K562 (cell line): ENCODE measurements around the gene NUP205. TPM values are rescaled to one million over a fixed set of nuclear protein-coding genes. Genes with fewer than 3 reads are reported as not detected.

Experiments
- BCL6 ChIP-seq: fragments of 250-450 bp; sonication (Bioruptor Pico); IDR thresholded peaks from 2 replicates; pipeline ENCODE4 v1.4.0; 2020
- CC2D1A ChIP-seq: fragments of 450-650 bp; IDR thresholded peaks from 2 replicates; pipeline ENCODE4 v1.6.1; 2017; ENCODE audit warnings: mild to moderate bottlenecking
- CHD1 ChIP-seq: fragments of 200-600 bp; sonication (generic); IDR thresholded peaks from one replicate; pipeline ENCODE4 v1.6.1; 2012; ENCODE audit warnings: mild to moderate bottlenecking, moderate library complexity, low read length, inconsistent platforms
- ESRRB ChIP-seq: fragments of 250-450 bp; sonication (Bioruptor Pico); IDR thresholded peaks from 2 replicates; pipeline ENCODE4 v1.5.0; 2020; ENCODE audit warnings: mild to moderate bottlenecking, moderate library complexity, borderline replicate concordance
- FOSL1 ChIP-seq: fragments of 200-800 bp; sonication (Bioruptor generic); conservative IDR thresholded peaks from 2 replicates; pipeline ENCODE4 v1.6.1; 2016; ENCODE audit warnings: missing genetic modification characterization, missing compliant biosample characterization
- FOXA1 ChIP-seq: fragments of 450-650 bp; IDR thresholded peaks from 2 replicates; pipeline ENCODE4 v1.6.1; 2016; ENCODE audit warnings: mild to moderate bottlenecking, borderline replicate concordance
- GTF2A2 ChIP-seq: IDR thresholded peaks from 2 replicates; pipeline ENCODE4 v1.6.1; 2016; ENCODE audit warnings: mild to moderate bottlenecking, missing genetic modification characterization, missing compliant biosample characterization
- LARP7 ChIP-seq: fragments of 450-650 bp; IDR thresholded peaks from 2 replicates; pipeline ENCODE4 v1.6.1; 2016
- MYBL2 ChIP-seq, 2 experiments: fragments of 450-650 bp in 1 of 2; sonication (generic) in 1 of 2; formaldehyde crosslinking in 1 of 2; IDR thresholded peaks; 2 replicates each; pipeline versions ENCODE4 v1.6.1 to v1.8.1; 2017 to 2022; ENCODE audit warnings: borderline replicate concordance in 1 of 2, inconsistent platforms in 1 of 2, low read depth in 1 of 2, mild to moderate bottlenecking in 1 of 2, missing genetic modification reagents in 1 of 2, moderate library complexity in 1 of 2
- POLR3G ChIP-seq: IDR thresholded peaks from 2 replicates; pipeline ENCODE4 v1.6.1; 2011; ENCODE audit not compliant: insufficient read length, insufficient replicate concordance; ENCODE audit errors: extremely low read depth
- PRMT5 ChIP-seq: sonication (generic); formaldehyde crosslinking; IDR thresholded peaks from 2 replicates; pipeline ENCODE4 v1.5.0; 2020; ENCODE audit warnings: missing genetic modification reagents
- RCOR1 ChIP-seq, 2 experiments: IDR thresholded peaks; 2 replicates each; pipeline ENCODE4 v1.6.1; 2012; ENCODE audit warnings: low read depth in 2 of 2, low read length in 2 of 2, borderline replicate concordance in 1 of 2, improper control_type of control experiment in 1 of 2
- SIRT6 ChIP-seq: IDR thresholded peaks from one replicate; pipeline ENCODE4 v1.6.1; 2012; ENCODE audit warnings: low read depth, mild to moderate bottlenecking, control low read depth, inconsistent platforms, low read length, moderate library complexity
- SMAD1 ChIP-seq: fragments of 150-350 bp; IDR thresholded peaks from 2 replicates; pipeline ENCODE4 v1.6.1; 2014; ENCODE audit warnings: low read length, low read depth; ENCODE audit not compliant: partially characterized antibody
- SREBF2 ChIP-seq: sonication (generic); formaldehyde crosslinking; IDR thresholded peaks from 2 replicates; pipeline ENCODE4 v1.4.0; 2020; ENCODE audit warnings: mild to moderate bottlenecking, missing genetic modification reagents
- TEAD4 ChIP-seq, 2 experiments: sonication (generic) in 1 of 2; formaldehyde crosslinking in 1 of 2; IDR thresholded peaks; 2 replicates each; pipeline versions ENCODE4 v1.6.1 to v1.8.0; 2012 to 2022; ENCODE audit warnings: borderline replicate concordance in 1 of 2, inconsistent platforms in 1 of 2, low read length in 1 of 2, mild to moderate bottlenecking in 1 of 2, missing genetic modification reagents in 1 of 2
- polyA plus RNA-seq, 8 experiments: library from polyadenylated mRNA; depleted of rRNA in 4 of 8; stranded (reverse) in 5 of 8; unstranded in 3 of 8; fragments of >200 nt; fragmentation: Nextera tagmentation in 2 of 8; fragmentation: Illumina TruSeq in 1 of 8; extraction: Ambion mirVana in 2 of 8; extraction: Trizol in 1 of 8; gene quantifications; 2 replicates each; pipeline versions ENCODE4 v1.2.1 to v1.2.3, GENCODE V29; 2011 to 2014; ENCODE audit warnings: inconsistent platforms in 1 of 8, missing spikeins in 1 of 8
- total RNA-seq, 7 experiments: library from RNA; depleted of rRNA in 6 of 7; stranded (reverse); fragments of >200 nt in 6 of 7; fragmentation: Illumina TruSeq in 2 of 7; extraction: Trizol in 2 of 7; gene quantifications; 2 replicates each; pipeline versions ENCODE4 v1.2.1 to v1.2.3, GENCODE V29; 2011 to 2021; ENCODE audit warnings: low replicate concordance in 1 of 7
- TF ChIP-seq, protein P1 (sequence below), 2 experiments: fragments of 450-650 bp; formaldehyde crosslinking in 1 of 2; IDR thresholded peaks; 2 replicates each; pipeline versions ENCODE4 v1.4.0 to v1.6.1; 2014 to 2020; ENCODE audit warnings: mild to moderate bottlenecking in 2 of 2, borderline replicate concordance in 1 of 2, low read depth in 1 of 2
- TF ChIP-seq, protein P2 (sequence below): fragments of 250-450 bp; sonication (Bioruptor Pico); IDR thresholded peaks from 2 replicates; pipeline ENCODE4 v1.8.0; 2022; ENCODE audit warnings: inconsistent platforms

NUP205 gene
- total and polyA plus RNA-seq, 9 of the 15 experiments (the other 6 are each of a cell fraction or from before 2014, with no cell fraction given): 101 to 282 (median 193) TPM

DNA sequence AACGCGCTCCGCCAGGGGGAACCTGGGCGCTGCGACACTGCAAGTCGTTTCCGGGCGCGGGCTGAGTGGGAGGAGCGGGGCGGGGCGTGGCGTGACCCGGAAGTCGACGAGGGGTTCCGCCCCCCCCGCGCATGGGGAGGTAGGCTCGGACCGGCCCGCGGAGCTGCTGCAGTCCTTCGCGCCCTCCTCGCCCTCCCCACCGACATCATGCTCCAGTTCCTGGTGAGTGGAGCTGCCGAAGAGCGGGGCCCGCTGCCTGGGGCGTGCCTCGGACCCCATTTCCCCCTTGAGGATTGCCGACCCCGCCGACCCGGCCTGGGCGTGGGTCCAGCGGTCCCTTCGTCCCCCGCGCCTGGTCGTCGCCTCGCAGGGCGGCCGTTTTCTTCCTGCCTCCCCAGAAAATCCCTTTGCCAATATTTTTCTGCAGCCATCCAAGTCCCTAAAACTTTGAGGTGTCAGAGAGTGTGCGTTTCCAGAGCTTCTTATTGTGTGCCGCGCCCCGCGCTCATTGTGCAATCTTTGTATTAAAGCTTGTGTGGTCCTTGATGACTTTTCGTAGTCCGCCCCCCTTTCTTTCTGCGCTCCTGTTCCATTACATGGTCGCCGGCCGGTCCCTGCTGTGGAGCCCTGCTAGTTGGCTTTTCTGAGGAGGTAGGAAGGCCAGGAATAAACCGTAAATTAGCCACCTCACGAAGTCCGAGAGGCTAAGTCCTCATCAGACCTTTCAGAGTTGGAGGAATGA lies 104.8 kb downstream of the NUP205 start, which contains the start of gene STMP1 (continued):
- TF ChIP-seq, protein P1, sequence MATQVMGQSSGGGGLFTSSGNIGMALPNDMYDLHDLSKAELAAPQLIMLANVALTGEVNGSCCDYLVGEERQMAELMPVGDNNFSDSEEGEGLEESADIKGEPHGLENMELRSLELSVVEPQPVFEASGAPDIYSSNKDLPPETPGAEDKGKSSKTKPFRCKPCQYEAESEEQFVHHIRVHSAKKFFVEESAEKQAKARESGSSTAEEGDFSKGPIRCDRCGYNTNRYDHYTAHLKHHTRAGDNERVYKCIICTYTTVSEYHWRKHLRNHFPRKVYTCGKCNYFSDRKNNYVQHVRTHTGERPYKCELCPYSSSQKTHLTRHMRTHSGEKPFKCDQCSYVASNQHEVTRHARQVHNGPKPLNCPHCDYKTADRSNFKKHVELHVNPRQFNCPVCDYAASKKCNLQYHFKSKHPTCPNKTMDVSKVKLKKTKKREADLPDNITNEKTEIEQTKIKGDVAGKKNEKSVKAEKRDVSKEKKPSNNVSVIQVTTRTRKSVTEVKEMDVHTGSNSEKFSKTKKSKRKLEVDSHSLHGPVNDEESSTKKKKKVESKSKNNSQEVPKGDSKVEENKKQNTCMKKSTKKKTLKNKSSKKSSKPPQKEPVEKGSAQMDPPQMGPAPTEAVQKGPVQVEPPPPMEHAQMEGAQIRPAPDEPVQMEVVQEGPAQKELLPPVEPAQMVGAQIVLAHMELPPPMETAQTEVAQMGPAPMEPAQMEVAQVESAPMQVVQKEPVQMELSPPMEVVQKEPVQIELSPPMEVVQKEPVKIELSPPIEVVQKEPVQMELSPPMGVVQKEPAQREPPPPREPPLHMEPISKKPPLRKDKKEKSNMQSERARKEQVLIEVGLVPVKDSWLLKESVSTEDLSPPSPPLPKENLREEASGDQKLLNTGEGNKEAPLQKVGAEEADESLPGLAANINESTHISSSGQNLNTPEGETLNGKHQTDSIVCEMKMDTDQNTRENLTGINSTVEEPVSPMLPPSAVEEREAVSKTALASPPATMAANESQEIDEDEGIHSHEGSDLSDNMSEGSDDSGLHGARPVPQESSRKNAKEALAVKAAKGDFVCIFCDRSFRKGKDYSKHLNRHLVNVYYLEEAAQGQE (IDR thresholded peaks at IDR 0.05; ENCODE audit: borderline replicate concordance): peak; percentile 61
- TF ChIP-seq, protein P1 (CRISPR knock-in tag; IDR thresholded peaks at IDR 0.05; ENCODE audit: low read depth): no peak; the same call in 1 of the 2 replicates
- TF ChIP-seq SIRT6: no peak
- TF ChIP-seq FOSL1 (tag): peak; percentile 88; the same call in 1 of the 2 replicates
- TF ChIP-seq BCL6: no peak
- TF ChIP-seq CHD1: peak; percentile 96
- TF ChIP-seq LARP7: no peak; the same call in 1 of the 2 replicates
- no peak for TF ChIP-seq FOXA1
- TF ChIP-seq GTF2A2 (tag): peak; percentile 69
- no peak for TF ChIP-seq CC2D1A
- TF ChIP-seq SREBF2 (CRISPR knock-in tag): no peak
- no peak for TF ChIP-seq ESRRB
- no peak for TF ChIP-seq MYBL2 (IDR thresholded peaks at IDR 0.05; ENCODE audit: low read depth)
- no peak for TF ChIP-seq MYBL2 (CRISPR knock-in tag; IDR thresholded peaks at IDR 0.05; ENCODE audit: borderline replicate concordance)
- no peak; the same call in 1 of the 2 replicates for TF ChIP-seq PRMT5 (CRISPR knock-in tag)
- TF ChIP-seq TEAD4 (IDR thresholded peaks at IDR 0.05; ENCODE audit: low read length): no peak
- no peak; the same call in 1 of the 2 replicates for TF ChIP-seq TEAD4 (CRISPR knock-in tag; IDR thresholded peaks at IDR 0.05; ENCODE audit: borderline replicate concordance)
- TF ChIP-seq SMAD1: peak; percentile 88
- TF ChIP-seq RCOR1 (IDR thresholded peaks at IDR 0.05; ENCODE audit: borderline replicate concordance in 1 of 2, low read depth in 2 of 2, low read length in 2 of 2): peak; percentile 11 to 92; a peak in 2 of 4 replicates
- TF ChIP-seq POLR3G: no peak
- TF ChIP-seq, protein P2, sequence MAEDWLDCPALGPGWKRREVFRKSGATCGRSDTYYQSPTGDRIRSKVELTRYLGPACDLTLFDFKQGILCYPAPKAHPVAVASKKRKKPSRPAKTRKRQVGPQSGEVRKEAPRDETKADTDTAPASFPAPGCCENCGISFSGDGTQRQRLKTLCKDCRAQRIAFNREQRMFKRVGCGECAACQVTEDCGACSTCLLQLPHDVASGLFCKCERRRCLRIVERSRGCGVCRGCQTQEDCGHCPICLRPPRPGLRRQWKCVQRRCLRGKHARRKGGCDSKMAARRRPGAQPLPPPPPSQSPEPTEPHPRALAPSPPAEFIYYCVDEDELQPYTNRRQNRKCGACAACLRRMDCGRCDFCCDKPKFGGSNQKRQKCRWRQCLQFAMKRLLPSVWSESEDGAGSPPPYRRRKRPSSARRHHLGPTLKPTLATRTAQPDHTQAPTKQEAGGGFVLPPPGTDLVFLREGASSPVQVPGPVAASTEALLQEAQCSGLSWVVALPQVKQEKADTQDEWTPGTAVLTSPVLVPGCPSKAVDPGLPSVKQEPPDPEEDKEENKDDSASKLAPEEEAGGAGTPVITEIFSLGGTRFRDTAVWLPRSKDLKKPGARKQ (CRISPR knock-in tag): no peak
